ENCODE data around the gene IFNGR2.
A peak's percentile ranks its signal among the peaks of the same experiment; 100 is the strongest.
"Not testable (repeated sequence)": the region's sequence is repeated elsewhere in the genome, so short reads cannot be mapped to it uniquely, and the experiment has no call there.

The IFNGR2 gene

GRCh38 chr21:33403128-33403785, at the start of gene IFNGR2:
Gene IFNGR2, plus strand, starts transcription at chr21:33403413. Its CDS starts 131 bp downstream, at chr21:33403544.
- DNase-seq (ENCODE audit: low read depth in 2 of 2) = peak in 1 of 2 donors; percentile 46

- DNase-seq (ENCODE audit: low read depth in 2 of 2) = no peak
These were observed 47.9 kb upstream of the IFNGR2 start for GRCh38 chr21:33355355-33355754.

- no peak for DNase-seq (ENCODE audit: low read depth in 2 of 2)
These were observed 47.2 kb upstream of the IFNGR2 start for GRCh38 chr21:33355996-33356395.

- DNase-seq (ENCODE audit: low read depth in 2 of 2) = no peak
These were observed 46.0 kb upstream of the IFNGR2 start for GRCh38 chr21:33357177-33357576.

- no peak for DNase-seq (ENCODE audit: low read depth in 2 of 2)
These were observed 43.8 kb upstream of the IFNGR2 start for GRCh38 chr21:33359446-33359845.

- DNase-seq (ENCODE audit: low read depth in 2 of 2) = no peak
These were observed 42.9 kb upstream of the IFNGR2 start for GRCh38 chr21:33360281-33360680.

GRCh38 chr21:33360881-33361602, 42.2 kb upstream of the IFNGR2 start:
- DNase-seq (ENCODE audit: low read depth in 2 of 2) = peak; percentile 60 to 70

- DNase-seq (ENCODE audit: low read depth in 2 of 2) = peak in 1 of 2 donors; percentile 32
These were observed 41.1 kb upstream of the IFNGR2 start for GRCh38 chr21:33362044-33362555.

GRCh38 chr21:33363911-33364609, 39.2 kb upstream of the IFNGR2 start:
- DNase-seq (ENCODE audit: low read depth in 2 of 2) = not testable (repeated sequence)

GRCh38 chr21:33364830-33365229, 38.4 kb upstream of the IFNGR2 start:
- DNase-seq (ENCODE audit: low read depth in 2 of 2) = no peak

- no peak for DNase-seq (ENCODE audit: low read depth in 2 of 2)
These were observed 35.8 kb upstream of the IFNGR2 start for GRCh38 chr21:33367309-33367973.

GRCh38 chr21:33368124-33368523, 35.1 kb upstream of the IFNGR2 start:
- no peak for DNase-seq (ENCODE audit: low read depth in 2 of 2)

- no peak for DNase-seq (ENCODE audit: low read depth in 2 of 2)
These were observed 34.6 kb upstream of the IFNGR2 start for GRCh38 chr21:33368576-33368975.

GRCh38 chr21:33369586-33369985, 33.6 kb upstream of the IFNGR2 start:
- no peak for DNase-seq (ENCODE audit: low read depth in 2 of 2)

GRCh38 chr21:33370305-33370704, 32.9 kb upstream of the IFNGR2 start:
- DNase-seq (ENCODE audit: low read depth in 2 of 2) = no peak

GRCh38 chr21:33371366-33371765, 31.8 kb upstream of the IFNGR2 start:
- DNase-seq (ENCODE audit: low read depth in 2 of 2) = no peak

GRCh38 chr21:33372582-33372981, 30.6 kb upstream of the IFNGR2 start:
- DNase-seq (ENCODE audit: low read depth in 2 of 2) = no peak

- no peak for DNase-seq (ENCODE audit: low read depth in 2 of 2)
These were observed 29.8 kb upstream of the IFNGR2 start for GRCh38 chr21:33373451-33373850.

- no peak for DNase-seq (ENCODE audit: low read depth in 2 of 2)
These were observed 29.1 kb upstream of the IFNGR2 start for GRCh38 chr21:33374080-33374449.

- peak in 1 of 2 donors; percentile 35 for DNase-seq (ENCODE audit: low read depth in 2 of 2)
These were observed 28.6 kb upstream of the IFNGR2 start for GRCh38 chr21:33374450-33375096.

- DNase-seq (ENCODE audit: low read depth in 2 of 2) = no peak
These were observed 28.0 kb upstream of the IFNGR2 start for GRCh38 chr21:33375101-33375644.

Data from stimulated activated CD8-positive, alpha-beta memory T cell treated with anti-CD3 and anti-CD28 coated beads, Interleukin-15, amount 100 ng/mL, for 4 hours (primary cell).